H54 (cell line): ENCODE data around the gene FAM9B.

ENCODE experiments used
- DNase-seq: peaks from one replicate; pipeline ENCODE4 v3.0.0; 2011; ENCODE audit warnings: low spot score, mixed read lengths; ENCODE audit not compliant: insufficient read length
- FAIRE-seq: peaks from 3 replicates; lab custom pipeline; 2011; peaks lifted over from hg19 to GRCh38; lab: Jason Lieb, UNC
- POLR2A ChIP-seq: IDR thresholded peaks from 2 replicates; pipeline ENCODE4 v1.6.1; 2011; ENCODE audit warnings: low read depth, mild to moderate bottlenecking, low read length

The FAM9B gene

DNA sequence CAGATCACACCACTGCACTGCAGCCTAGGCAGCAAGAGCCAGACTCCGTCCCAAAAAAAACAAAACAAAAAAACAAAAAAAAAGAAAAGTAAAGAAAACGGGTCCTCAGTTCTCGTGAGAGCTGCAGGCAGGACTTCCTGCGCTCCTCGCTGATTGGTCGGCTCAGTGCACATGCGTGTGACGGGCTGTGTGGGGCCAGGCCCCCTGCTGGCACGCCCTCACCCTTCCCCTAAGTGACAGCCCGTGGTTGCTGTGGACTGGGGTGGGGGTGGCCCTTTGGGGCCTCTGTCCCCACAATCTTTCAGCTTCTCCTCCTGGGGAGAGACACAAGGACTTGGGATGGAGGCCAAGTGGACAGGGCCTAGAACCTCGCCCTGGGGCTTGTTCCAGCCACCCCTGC lies at the start of gene FAM9B:
FAM9B (minus strand) TSS at position 139 of the 400 bp plus-strand sequence. CDS start 1,141 bp downstream, outside the sequence.
- no peak for TF ChIP-seq POLR2A
- DNase-seq: no peak
- FAIRE-seq: no peak

DNA sequence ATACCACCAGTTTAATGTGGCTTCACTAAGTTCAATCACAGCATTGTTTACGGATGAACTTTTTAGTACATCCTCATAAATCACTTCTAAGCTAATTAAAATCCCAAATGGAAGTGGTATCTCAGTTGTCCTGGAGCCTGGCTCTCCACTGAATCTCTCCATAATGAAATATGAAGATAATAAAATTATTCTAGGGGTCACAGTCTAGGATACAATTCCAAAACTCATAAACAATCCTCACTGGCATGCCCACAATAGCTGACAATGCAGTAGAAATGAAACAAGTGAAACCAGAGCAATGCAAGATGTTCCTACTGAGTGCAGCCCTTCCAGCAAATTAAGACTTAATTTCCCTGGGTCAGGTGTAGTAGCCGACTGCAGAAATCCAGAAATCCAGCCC lies 47.3 kb upstream of the FAM9B start:
- no peak for FAIRE-seq
- DNase-seq: no peak
- TF ChIP-seq POLR2A: no peak

DNA sequence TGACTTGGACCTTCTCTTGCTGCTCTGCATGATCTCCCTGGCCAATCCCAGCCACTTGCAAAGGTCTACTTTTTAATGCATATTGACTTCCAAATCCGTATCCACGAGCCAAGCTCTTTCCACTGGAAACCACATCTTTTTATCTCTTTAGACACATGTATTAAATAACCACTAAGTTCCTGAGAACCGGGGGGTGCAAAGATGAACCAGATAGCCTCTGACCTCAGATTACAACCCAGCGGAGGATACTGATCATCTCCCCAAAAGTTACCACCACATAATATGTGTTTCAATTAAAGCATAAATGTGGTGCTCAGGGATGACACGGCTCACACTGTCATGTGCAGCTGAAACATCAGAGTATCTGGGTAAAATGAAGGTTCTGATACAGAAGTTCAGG lies 40.4 kb upstream of the FAM9B start:
- TF ChIP-seq POLR2A: no peak
- FAIRE-seq (no peak), DNase-seq (no peak)

DNA sequence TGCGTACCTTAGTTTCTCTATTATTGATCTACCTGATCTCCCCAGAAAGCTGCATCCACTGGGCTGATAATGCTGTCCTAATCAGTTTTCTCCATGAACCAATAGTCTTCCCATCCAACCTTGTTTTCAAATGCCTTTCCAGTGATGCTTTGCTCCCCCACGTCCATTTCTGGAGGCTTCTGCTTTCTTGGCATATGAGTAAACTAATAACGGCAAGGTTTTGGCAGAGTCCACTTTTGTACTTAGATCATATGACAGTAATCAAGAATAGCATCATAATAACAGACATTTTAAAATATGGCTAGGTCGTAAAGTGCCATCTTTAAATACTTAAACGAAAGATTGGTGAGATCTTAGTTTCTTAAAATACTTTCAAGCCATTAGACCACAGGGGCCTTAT lies 38.4 kb upstream of the FAM9B start:
- FAIRE-seq (no peak), DNase-seq (no peak)
- no peak for TF ChIP-seq POLR2A

- no peak for TF ChIP-seq POLR2A
- FAIRE-seq (no peak), DNase-seq (no peak)
Measured at GRCh38 chrX:9071031-9071650, 37.2 kb upstream of the FAM9B start.

- no peak for TF ChIP-seq POLR2A
- no peak for FAIRE-seq
- DNase-seq: no peak
Measured at GRCh38 chrX:9069573-9069972, 35.6 kb upstream of the FAM9B start.

- FAIRE-seq: no peak
- no peak for DNase-seq
- TF ChIP-seq POLR2A: no peak
Measured at GRCh38 chrX:9064694-9065093, 30.8 kb upstream of the FAM9B start.

GRCh38 chrX:9062641-9063040 lies 28.7 kb upstream of the FAM9B start:
- DNase-seq: no peak
- FAIRE-seq: no peak
- TF ChIP-seq POLR2A: no peak

- DNase-seq (no peak), FAIRE-seq (no peak)
- TF ChIP-seq POLR2A: no peak
Measured at GRCh38 chrX:9055354-9055753, 21.4 kb upstream of the FAM9B start.

- FAIRE-seq: no peak
- TF ChIP-seq POLR2A: no peak
Measured at GRCh38 chrX:9052081-9052480, 18.2 kb upstream of the FAM9B start.

DNA sequence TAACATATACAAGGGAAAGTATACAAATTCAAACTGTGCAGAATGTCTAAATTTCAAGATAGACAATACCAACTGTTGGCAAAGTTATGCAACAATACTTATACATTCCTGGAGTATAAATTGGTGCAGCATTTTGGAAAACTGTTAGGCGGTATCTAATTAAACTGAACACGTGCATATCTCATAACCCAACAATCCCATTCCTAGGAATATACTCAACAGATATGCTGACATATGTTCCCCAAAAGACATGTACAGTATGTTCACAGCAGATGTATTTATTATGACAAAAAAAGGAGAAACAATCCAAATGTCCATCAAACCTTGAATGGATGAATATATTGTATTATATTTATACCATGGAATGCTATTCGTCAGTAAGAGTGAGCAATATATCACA lies 16.4 kb upstream of the FAM9B start:
- FAIRE-seq: no peak

More at GRCh38 chrX:9052081-9052480, 18.2 kb upstream of the FAM9B start:
- no peak for DNase-seq

DNA sequence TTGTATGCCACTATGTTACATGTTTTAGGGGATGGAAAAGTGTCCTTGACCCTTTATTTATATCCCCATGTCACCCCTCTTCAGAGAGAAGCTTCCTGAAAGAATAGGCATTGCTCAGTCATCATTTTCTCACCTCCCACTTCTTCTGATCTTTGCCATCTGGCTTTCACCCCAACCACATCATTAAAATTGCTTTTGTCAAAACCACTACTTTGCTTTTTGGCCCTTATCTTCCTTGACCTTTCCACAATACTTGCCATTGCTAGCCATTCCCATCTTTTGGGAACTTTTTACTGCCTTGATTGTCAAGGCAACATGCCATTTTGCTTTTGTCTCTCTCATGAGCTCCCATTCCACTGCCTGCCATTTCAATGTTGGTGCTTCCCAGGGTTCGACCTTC lies 14.9 kb upstream of the FAM9B start:
- no peak for FAIRE-seq
- DNase-seq: no peak
- no peak for TF ChIP-seq POLR2A

More for the DNA sequence above, 16.4 kb upstream of the FAM9B start:
- no peak for TF ChIP-seq POLR2A
- DNase-seq: no peak

GRCh38 chrX:9038244-9038643 lies 4.3 kb upstream of the FAM9B start:
- FAIRE-seq (no peak), DNase-seq (no peak)
- TF ChIP-seq POLR2A: no peak

DNA sequence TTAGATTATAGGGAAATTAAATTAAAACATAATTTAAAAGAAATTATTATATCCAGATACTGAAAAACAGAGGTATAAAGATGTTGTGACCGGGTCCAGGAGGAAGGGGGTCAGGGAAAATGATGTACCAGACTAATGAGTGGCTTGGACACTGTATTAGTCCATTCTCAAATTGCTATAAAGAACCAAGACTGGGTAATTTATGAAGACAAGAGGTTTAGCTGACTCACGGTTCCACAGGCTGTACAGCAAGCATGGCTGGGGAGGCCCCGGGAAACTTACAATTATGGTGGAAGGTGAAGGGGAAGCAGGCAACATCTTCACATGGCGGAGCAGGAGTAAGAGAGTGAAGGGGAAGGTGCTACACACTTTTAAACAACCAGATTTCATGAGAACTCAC lies 3.4 kb upstream of the FAM9B start:
- DNase-seq (no peak), FAIRE-seq (no peak)

GRCh38 chrX:9033586-9033985 lies 341 bp downstream of the FAM9B start:
- no peak for DNase-seq
- no peak for FAIRE-seq
- no peak for TF ChIP-seq POLR2A

More for the DNA sequence above, 3.4 kb upstream of the FAM9B start:
- TF ChIP-seq POLR2A: no peak
